Suprapubic skin (tissue), 4 donors: Measurements from ENCODE around the gene NOXO1.

ENCODE experiments used
- CTCF ChIP-seq, 2 donors: fragments of 200-600 bp in 1 of 2; fragments of 450-650 bp in 1 of 2; sonication (generic) in 1 of 2; IDR thresholded peaks; one replicate each; pipeline ENCODE4 v1.5.1; 2016 to 2019; ENCODE audit warnings: antibody characterized with exemption in 2 of 2, mild to moderate bottlenecking in 1 of 2, moderate library complexity in 1 of 2
- EP300 ChIP-seq: sonication (generic); formaldehyde crosslinking; IDR thresholded peaks from one replicate; pipeline ENCODE4 v1.6.1; 2017; ENCODE audit warnings: antibody characterized with exemption
- POLR2A ChIP-seq, 2 donors: fragments of 450-650 bp; IDR thresholded peaks; one replicate each; pipeline ENCODE4 v1.6.1; 2017; ENCODE audit warnings: antibody characterized with exemption in 2 of 2, mild to moderate bottlenecking in 2 of 2, moderate library complexity in 2 of 2
- POLR2AphosphoS5 ChIP-seq, 3 donors: sonication (generic); formaldehyde crosslinking; IDR thresholded peaks; one replicate each; pipeline ENCODE4 v1.6.1; 2017; ENCODE audit warnings: antibody characterized with exemption in 3 of 3

- no peak for TF ChIP-seq CTCF (IDR thresholded peaks at IDR 0.05)
- no peak for TF ChIP-seq EP300
- TF ChIP-seq POLR2AphosphoS5 (IDR thresholded peaks at IDR 0.05): peak; percentile 97 to 100 (median 99)
- TF ChIP-seq POLR2A (IDR thresholded peaks at IDR 0.05): peak; percentile 72 to 78
These were observed 9.3 kb downstream of the NOXO1 start, which contains the start of gene TBL3 for GRCh38 chr16:1971796-1972489.
